Stomach (tissue), 9 donors: ENCODE measurements around the gene MRPL18. TPM values are rescaled to one million over a fixed set of nuclear protein-coding genes. Genes with fewer than 3 reads are reported as not detected.

Source experiments
- DNase-seq, 2 donors: peaks; one replicate each; pipeline versions ENCODE4 v3.0.0 to v3.0.0-alpha.2; 2013 to 2019
- H3K27ac ChIP-seq, 5 donors: fragments of 200-600 bp in 4 of 5; sonication (generic) in 4 of 5; one replicate each; pipeline ENCODE4 v1.5.1; 2013 to 2019; ENCODE audit warnings: mild to moderate bottlenecking in 1 of 5, moderate library complexity in 1 of 5
- H3K27me3 ChIP-seq, 3 donors: fragments of 200-600 bp; sonication (generic); one replicate each; pipeline ENCODE4 v1.5.1; 2017 to 2019; ENCODE audit warnings: mixed run types in 1 of 3
- H3K36me3 ChIP-seq, 4 donors: fragments of 200-600 bp; sonication (generic); 1 replicate in 3 of 4; 2 replicates in 1 of 4; pipeline ENCODE4 v1.5.1; 2016 to 2019
- H3K4me1 ChIP-seq, 4 donors: fragments of 200-600 bp; sonication (generic); one replicate each; pipeline ENCODE4 v1.5.1; 2016 to 2019
- H3K4me3 ChIP-seq, 4 donors: fragments of 200-600 bp; sonication (generic) in 3 of 4; one replicate each; pipeline ENCODE4 v1.5.1; 2016 to 2019; ENCODE audit warnings: mild to moderate bottlenecking in 1 of 4
- H3K9me3 ChIP-seq, 4 donors: fragments of 200-600 bp; sonication (generic); one replicate each; pipeline ENCODE4 v1.5.1; 2016 to 2019
- CTCF ChIP-seq, 7 experiments: fragments of 450-650 bp in 4 of 7; fragments of 200-600 bp in 3 of 7; sonication (generic) in 3 of 7; IDR thresholded peaks; one replicate each; pipeline ENCODE4 v1.5.1; 2016 to 2019; ENCODE audit warnings: antibody characterized with exemption in 7 of 7, control low read depth in 2 of 7, mild to moderate bottlenecking in 1 of 7
- EP300 ChIP-seq: sonication (generic); formaldehyde crosslinking; IDR thresholded peaks from one replicate; pipeline ENCODE4 v1.6.1; 2017; ENCODE audit warnings: antibody characterized with exemption
- POLR2A ChIP-seq, 4 donors: fragments of 450-650 bp; IDR thresholded peaks; one replicate each; pipeline ENCODE4 v1.6.1; 2016; ENCODE audit warnings: antibody characterized with exemption in 4 of 4, control low read depth in 2 of 4, mild to moderate bottlenecking in 1 of 4, moderate library complexity in 1 of 4
- POLR2AphosphoS5 ChIP-seq, 3 donors: sonication (generic); formaldehyde crosslinking; IDR thresholded peaks; one replicate each; pipeline ENCODE4 v1.6.1; 2016; ENCODE audit warnings: antibody characterized with exemption in 3 of 3
- WGBS, 5 donors: extraction: QIAGEN DNeasy Blood & Tissue Kit in 3 of 5; methylation state at CpG; one replicate each; pipeline versions ENCODE4 v1.1.5 to v1.1.7; 2013 to 2018; 5-methylcytosine and 5-hydroxymethylcytosine counted together
- intact Hi-C: fragments of 100-400 bp; cut with DNase I; formaldehyde crosslinking; loops from one replicate; pipeline ENCODE4 v1.15.1; 2023; ENCODE audit warnings: low total_unique reads
- polyA plus RNA-seq, 3 donors: library from polyadenylated mRNA; stranded (reverse); fragments of 200-250 nt; gene quantifications; one replicate each; pipeline ENCODE4 v1.2.3, GENCODE V29; 2013
- total RNA-seq, 5 donors: library from RNA; depleted of rRNA; stranded (reverse); fragments of >200 nt; gene quantifications; one replicate each; pipeline versions ENCODE4 v1.1.0 to v1.2.3, GENCODE V29; 2014 to 2016
- donor health status: healthy with polysubstance abuse.
- donor health status: Bipolar disorder and iron deficiency.
- donor health status: healthy.

Gene MRPL18
- total and polyA plus RNA-seq, 8 donors = 3.6 to 105 (median 67.3) TPM

GRCh38 chr6:159751448-159751847, 38.8 kb upstream of the MRPL18 start:
- no peak for DNase-seq
- no peak overlapping the region for H3K27ac ChIP-seq
- intact Hi-C loops = loop anchor here (10.0 kb wide), 1 partner anchor 67 kb away; no protein-coding TSS in a partner anchor
- 79 to 89% (median 81%) methylated on average over 3 of the region's 3 CpGs for WGBS, 5 donors
- peaks cover 36 to 100% (median 98%) of the 10 kb centered on the region in 4 donors for H3K36me3 ChIP-seq
- H3K9me3 ChIP-seq = no peaks in the 10 kb centered on the region
- no peak overlapping the region for H3K4me3 ChIP-seq
- no peaks in the 10 kb centered on the region for H3K27me3 ChIP-seq
- no peak for TF ChIP-seq POLR2AphosphoS5 (IDR thresholded peaks at IDR 0.05)
- TF ChIP-seq POLR2A (IDR thresholded peaks at IDR 0.05) = no peak
- no peak for TF ChIP-seq EP300
- TF ChIP-seq CTCF (IDR thresholded peaks at IDR 0.05) = no peak
- peaks cover 0 to 38% (median under 1%) of the 10 kb centered on the region in 4 donors for H3K4me1 ChIP-seq

- Histone ChIP-seq H3K4me1 (peaks cover 0 to 31% (median 0%) of the 10 kb centered on the region in 4 donors), H3K36me3 (peaks cover 41 to 100% (median 98%) of the 10 kb centered on the region in 4 donors), H3K4me3 (no peak overlapping the region), H3K27ac (no peak overlapping the region), H3K27me3 (no peaks in the 10 kb centered on the region), H3K9me3 (no peaks in the 10 kb centered on the region)
- TF ChIP-seq CTCF (IDR thresholded peaks at IDR 0.05) = no peak
- no peak for TF ChIP-seq EP300
- TF ChIP-seq POLR2A (IDR thresholded peaks at IDR 0.05) = no peak
- TF ChIP-seq POLR2AphosphoS5 (IDR thresholded peaks at IDR 0.05) = peak in 1 of 3 donors; percentile 9
- intact Hi-C loops = loop anchor here (10.0 kb wide), 1 partner anchor 68 kb away; no protein-coding TSS in a partner anchor
- DNase-seq = no peak
- 79 to 85% (median 84%) methylated on average over 6 of the region's 6 CpGs for WGBS, 5 donors
Observed at GRCh38 chr6:159753081-159753872, 37.0 kb upstream of the MRPL18 start.

GRCh38 chr6:159754401-159754800, 35.9 kb upstream of the MRPL18 start:
- Histone ChIP-seq H3K4me3 (no peak overlapping the region), H3K36me3 (peaks cover 40 to 98% (median 94%) of the 10 kb centered on the region in 4 donors), H3K4me1 (peaks cover 0 to 25% (median 0%) of the 10 kb centered on the region in 4 donors), H3K9me3 (no peaks in the 10 kb centered on the region), H3K27ac (no peak overlapping the region), H3K27me3 (no peaks in the 10 kb centered on the region)
- TF ChIP-seq POLR2A (IDR thresholded peaks at IDR 0.05) = no peak
- TF ChIP-seq CTCF (IDR thresholded peaks at IDR 0.05) = no peak
- no peak for TF ChIP-seq EP300
- no peak for TF ChIP-seq POLR2AphosphoS5 (IDR thresholded peaks at IDR 0.05)
- WGBS, 5 donors = 74 to 91% (median 83%) methylated on average over 2 of the region's 2 CpGs
- intact Hi-C loops = loop anchor here (10.0 kb wide), 1 partner anchor 70 kb away; no protein-coding TSS in a partner anchor
- no peak for DNase-seq

GRCh38 chr6:159754959-159755914, 35.0 kb upstream of the MRPL18 start:
- peak overlapping the region in 1 of 5 donors; percentile 4 for H3K27ac ChIP-seq
- peaks cover 40 to 89% (median 85%) of the 10 kb centered on the region in 4 donors for H3K36me3 ChIP-seq
- intact Hi-C loops = loop anchor here (10.0 kb wide), 1 partner anchor 70 kb away; no protein-coding TSS in a partner anchor
- H3K9me3 ChIP-seq = no peaks in the 10 kb centered on the region
- TF ChIP-seq POLR2A (IDR thresholded peaks at IDR 0.05) = no peak
- TF ChIP-seq CTCF (IDR thresholded peaks at IDR 0.05) = no peak
- TF ChIP-seq POLR2AphosphoS5 (IDR thresholded peaks at IDR 0.05) = no peak
- TF ChIP-seq EP300 = no peak
- peak in 1 of 2 donors; percentile 12 for DNase-seq
- H3K4me1 ChIP-seq = peaks cover 0 to 23% (median 4%) of the 10 kb centered on the region in 4 donors
- H3K4me3 ChIP-seq = no peak overlapping the region
- no peaks in the 10 kb centered on the region for H3K27me3 ChIP-seq
- WGBS, 5 donors = 63 to 81% (median 78%) methylated on average over 15 of the region's 15 CpGs
